H7 (cell line): ENCODE measurements around the gene TRIM6. TPM values are rescaled to one million over a fixed set of nuclear protein-coding genes. Genes with fewer than 3 reads are reported as not detected.
A peak's percentile ranks its signal among the peaks of the same experiment; 100 is the strongest.
"Not testable (repeated sequence)": the region's sequence is repeated elsewhere in the genome, so short reads cannot be mapped to it uniquely, and the experiment has no call there.

Experiments used
- DNase-seq: peaks from one replicate; pipeline ENCODE4 v3.0.0; 2012
- H3K27me3 ChIP-seq: 2 replicates; pipeline ENCODE4 v1.6.0; 2011; ENCODE audit warnings: mild to moderate bottlenecking, low read length; ENCODE audit not compliant: control insufficient read depth, insufficient read depth
- H3K36me3 ChIP-seq: replicated peaks from 2 replicates; pipeline ENCODE4 v1.5.1; 2011; ENCODE audit warnings: low read length; ENCODE audit not compliant: control insufficient read depth, insufficient read depth
- H3K4me3 ChIP-seq: 2 replicates; pipeline ENCODE4 v1.5.1; 2011; ENCODE audit warnings: low read depth, mild to moderate bottlenecking, control low read depth, low read length, moderate library complexity; ENCODE audit not compliant: insufficient read depth
- total RNA-seq: library from RNA; depleted of rRNA; stranded (reverse); fragments of >200 nt; shearing (Covaris generic); gene quantifications from 2 replicates; pipeline ENCODE4 v1.2.3, GENCODE V29; 2014; rRNA removed

TRIM6 gene
- total RNA-seq = 27.4 and 40.6 TPM in 2 replicates

GRCh38 chr11:5596607-5597201, at the start of gene TRIM6:
Gene TRIM6, plus strand, starts transcription at chr11:5596637. Its CDS starts 261 bp downstream, at chr11:5596898.
- DNase-seq = peak; percentile 70
- H3K36me3 ChIP-seq = no peaks in the 10 kb centered on the region
- no peaks in the 10 kb centered on the region for H3K27me3 ChIP-seq
- H3K4me3 ChIP-seq = peak within 1 kb of the TSS; percentile 54

- Histone ChIP-seq H3K27me3 (no peaks in the 10 kb centered on the region), H3K4me3 (no peak overlapping the region), H3K36me3 (no peaks in the 10 kb centered on the region)
- no peak for DNase-seq
These were observed 48.5 kb upstream of the TRIM6 start for GRCh38 chr11:5547982-5548381.

- H3K4me3 ChIP-seq = no peak within 1 kb of the TSS
- H3K27me3 ChIP-seq = no peaks in the 10 kb centered on the region
- no peak for DNase-seq
- H3K36me3 ChIP-seq = no peaks in the 10 kb centered on the region
These were observed 48.0 kb upstream of the TRIM6 start, which contains the start of gene OR52H1 for GRCh38 chr11:5548440-5548839. Gene OR52H1, minus strand, starts transcription at chr11:5548540. Its CDS starts 3,035 bp downstream, at chr11:5545505.

GRCh38 chr11:5550440-5551095, 45.9 kb upstream of the TRIM6 start:
- Histone ChIP-seq H3K4me3 (no peak overlapping the region), H3K36me3 (no peaks in the 10 kb centered on the region), H3K27me3 (no peaks in the 10 kb centered on the region)
- DNase-seq = no peak

- no peak overlapping the region for H3K4me3 ChIP-seq
- no peaks in the 10 kb centered on the region for H3K27me3 ChIP-seq
- H3K36me3 ChIP-seq = no peaks in the 10 kb centered on the region
- no peak for DNase-seq
These were observed 43.1 kb upstream of the TRIM6 start for GRCh38 chr11:5553343-5553742.

- H3K27me3 ChIP-seq = no peaks in the 10 kb centered on the region
- no peak overlapping the region for H3K4me3 ChIP-seq
- H3K36me3 ChIP-seq = no peaks in the 10 kb centered on the region
- no peak for DNase-seq
These were observed 39.7 kb upstream of the TRIM6 start for GRCh38 chr11:5556596-5557188.

- H3K27me3 ChIP-seq = no peaks in the 10 kb centered on the region
- H3K4me3 ChIP-seq = no peak overlapping the region
- DNase-seq = no peak
- H3K36me3 ChIP-seq = no peaks in the 10 kb centered on the region
These were observed 38.7 kb upstream of the TRIM6 start for GRCh38 chr11:5557751-5558150.

GRCh38 chr11:5564259-5565019, 32.0 kb upstream of the TRIM6 start:
- Histone ChIP-seq H3K36me3 (no peaks in the 10 kb centered on the region), H3K4me3 (no peak overlapping the region), H3K27me3 (no peaks in the 10 kb centered on the region)
- DNase-seq = no peak

GRCh38 chr11:5574654-5575053, 21.8 kb upstream of the TRIM6 start:
- H3K27me3 ChIP-seq = no peaks in the 10 kb centered on the region
- no peak overlapping the region for H3K4me3 ChIP-seq
- no peaks in the 10 kb centered on the region for H3K36me3 ChIP-seq
- no peak for DNase-seq

GRCh38 chr11:5575152-5575551, 21.3 kb upstream of the TRIM6 start:
- Histone ChIP-seq H3K27me3 (no peaks in the 10 kb centered on the region), H3K4me3 (no peak overlapping the region), H3K36me3 (no peaks in the 10 kb centered on the region)
- peak; percentile 25 for DNase-seq

- Histone ChIP-seq H3K36me3 (no peaks in the 10 kb centered on the region), H3K4me3 (no peak overlapping the region), H3K27me3 (no peaks in the 10 kb centered on the region)
- no peak for DNase-seq
These were observed 19.3 kb upstream of the TRIM6 start for GRCh38 chr11:5577101-5577500.

GRCh38 chr11:5580577-5580976, 15.9 kb upstream of the TRIM6 start, which contains the start of gene OR52B6:
Gene OR52B6, plus strand, starts transcription at chr11:5580877. Its CDS starts 0 bp downstream, at chr11:5580877.
- DNase-seq = no peak
- Histone ChIP-seq H3K4me3 (no peak within 1 kb of the TSS), H3K27me3 (no peaks in the 10 kb centered on the region), H3K36me3 (no peaks in the 10 kb centered on the region)

GRCh38 chr11:5581014-5581413, 15.4 kb upstream of the TRIM6 start:
- Histone ChIP-seq H3K27me3 (no peaks in the 10 kb centered on the region), H3K4me3 (no peak overlapping the region), H3K36me3 (no peaks in the 10 kb centered on the region)
- DNase-seq = no peak

- H3K4me3 ChIP-seq, H3K27me3 ChIP-seq, DNase-seq, H3K36me3 ChIP-seq: not testable (repeated sequence)
These were observed 12.0 kb upstream of the TRIM6 start for GRCh38 chr11:5584458-5584857.
